ENCODE data around the gene POLK.
A peak's percentile ranks its signal among the peaks of the same experiment; 100 is the strongest.

POLK gene

GRCh38 chr5:75611311-75612225 lies 99.9 kb downstream of the POLK start, which contains the start of gene ANKDD1B:
TSS of gene ANKDD1B (plus strand) at chr5:75611453. CDS start at chr5:75611635, 182 bp downstream.
- DNase-seq (ENCODE audit: low spot score), result peak; percentile 70
- Histone ChIP-seq H3K4me3 (ENCODE audit: severe bottlenecking) (peak within 1 kb of the TSS; percentile 26), H3K27ac (ENCODE audit: poor library complexity, severe bottlenecking) (peak within 1 kb of the TSS; percentile 4), H3K9me3 (ENCODE audit: severe bottlenecking) (no peaks in the 10 kb centered on the region), H3K36me3 (ENCODE audit: low read depth) (no peaks in the 10 kb centered on the region), H3K27me3 (ENCODE audit: insufficient read depth, poor library complexity, severe bottlenecking) (no peaks in the 10 kb centered on the region), H3K4me1 (ENCODE audit: insufficient read depth, poor library complexity, severe bottlenecking) (no peaks in the 10 kb centered on the region)
- peak; percentile 72 for ATAC-seq (ENCODE audit: low read depth)
- no peak for TF ChIP-seq CTCF (IDR thresholded peaks at IDR 0.05; ENCODE audit: poor library complexity, severe bottlenecking)

DNA sequence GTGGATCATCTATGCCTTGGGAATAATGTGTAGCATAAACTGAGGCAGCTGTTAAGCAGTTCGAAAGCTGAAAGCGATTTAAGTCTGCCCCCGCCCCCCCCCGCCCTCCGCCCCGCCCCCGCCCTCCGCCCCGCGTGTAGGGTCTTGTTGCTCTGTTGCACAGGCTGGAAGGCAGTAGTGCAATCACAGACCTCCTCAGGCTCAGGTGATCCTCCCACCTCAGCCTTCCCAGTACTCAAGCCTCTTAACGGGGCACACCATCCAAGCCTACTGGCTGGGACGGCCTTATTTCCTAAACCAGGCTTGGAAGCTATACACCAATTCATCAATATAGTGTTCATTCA lies 100.5 kb downstream of the POLK start:
- peak overlapping the region; percentile 26 for H3K4me3 ChIP-seq (ENCODE audit: severe bottlenecking)
- TF ChIP-seq CTCF (IDR thresholded peaks at IDR 0.05; ENCODE audit: poor library complexity, severe bottlenecking), result no peak
- peak; percentile 52 for ATAC-seq (ENCODE audit: low read depth)

DNA sequence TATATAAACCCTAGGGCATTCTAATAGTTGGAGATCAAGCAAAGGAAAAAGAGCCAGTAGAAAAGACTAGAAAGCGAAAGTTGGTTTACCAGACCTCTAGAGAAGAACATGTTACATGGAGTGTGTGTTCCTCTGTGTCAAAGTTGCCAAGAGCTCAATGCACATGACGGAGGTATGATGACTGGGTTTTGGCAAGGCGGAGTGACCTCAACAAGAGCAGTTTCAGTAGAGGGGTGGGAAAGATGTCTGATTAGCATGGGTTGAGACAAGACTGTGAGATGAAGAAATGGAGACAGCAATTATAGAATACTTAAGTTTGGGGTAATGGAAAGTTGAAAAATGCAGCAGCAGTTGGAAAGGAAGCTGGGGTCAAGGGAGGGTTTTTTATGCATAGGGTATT lies 101.2 kb downstream of the POLK start:
- no peaks in the 10 kb centered on the region for H3K9me3 ChIP-seq (ENCODE audit: severe bottlenecking)
- H3K4me1 ChIP-seq (ENCODE audit: insufficient read depth, poor library complexity, severe bottlenecking), result no peaks in the 10 kb centered on the region
- no peaks in the 10 kb centered on the region for H3K27me3 ChIP-seq (ENCODE audit: insufficient read depth, poor library complexity, severe bottlenecking)
- ATAC-seq (ENCODE audit: low read depth) (no peak), DNase-seq (ENCODE audit: low spot score) (no peak)
- H3K36me3 ChIP-seq (ENCODE audit: low read depth), result no peaks in the 10 kb centered on the region
- TF ChIP-seq CTCF (IDR thresholded peaks at IDR 0.05; ENCODE audit: poor library complexity, severe bottlenecking), result no peak
- no peak overlapping the region for H3K27ac ChIP-seq (ENCODE audit: poor library complexity, severe bottlenecking)
- H3K4me3 ChIP-seq (ENCODE audit: severe bottlenecking), result no peak overlapping the region

More for the DNA sequence above, 100.5 kb downstream of the POLK start:
- H3K4me1 ChIP-seq (ENCODE audit: insufficient read depth, poor library complexity, severe bottlenecking), result no peaks in the 10 kb centered on the region
- H3K9me3 ChIP-seq (ENCODE audit: severe bottlenecking), result no peaks in the 10 kb centered on the region
- H3K27ac ChIP-seq (ENCODE audit: poor library complexity, severe bottlenecking), result no peak overlapping the region
- H3K27me3 ChIP-seq (ENCODE audit: insufficient read depth, poor library complexity, severe bottlenecking), result no peaks in the 10 kb centered on the region
- DNase-seq (ENCODE audit: low spot score), result no peak
- H3K36me3 ChIP-seq (ENCODE audit: low read depth), result no peaks in the 10 kb centered on the region

- H3K4me1 ChIP-seq (ENCODE audit: insufficient read depth, poor library complexity, severe bottlenecking), result no peaks in the 10 kb centered on the region
- no peak overlapping the region for H3K27ac ChIP-seq (ENCODE audit: poor library complexity, severe bottlenecking)
- DNase-seq (ENCODE audit: low spot score) (no peak), ATAC-seq (ENCODE audit: low read depth) (no peak)
- H3K27me3 ChIP-seq (ENCODE audit: insufficient read depth, poor library complexity, severe bottlenecking), result no peaks in the 10 kb centered on the region
- no peak for TF ChIP-seq CTCF (IDR thresholded peaks at IDR 0.05; ENCODE audit: poor library complexity, severe bottlenecking)
- no peak overlapping the region for H3K4me3 ChIP-seq (ENCODE audit: severe bottlenecking)
- H3K36me3 ChIP-seq (ENCODE audit: low read depth), result no peaks in the 10 kb centered on the region
- H3K9me3 ChIP-seq (ENCODE audit: severe bottlenecking), result no peaks in the 10 kb centered on the region
Observed at GRCh38 chr5:75614176-75614575, 102.5 kb downstream of the POLK start.

GRCh38 chr5:75616371-75616881 lies 104.7 kb downstream of the POLK start:
- H3K9me3 ChIP-seq (ENCODE audit: severe bottlenecking), result no peaks in the 10 kb centered on the region
- H3K4me1 ChIP-seq (ENCODE audit: insufficient read depth, poor library complexity, severe bottlenecking), result no peaks in the 10 kb centered on the region
- no peak for DNase-seq (ENCODE audit: low spot score)
- H3K27ac ChIP-seq (ENCODE audit: poor library complexity, severe bottlenecking), result no peak overlapping the region
- H3K36me3 ChIP-seq (ENCODE audit: low read depth), result no peaks in the 10 kb centered on the region
- no peak for ATAC-seq (ENCODE audit: low read depth)
- H3K4me3 ChIP-seq (ENCODE audit: severe bottlenecking), result no peak overlapping the region
- H3K27me3 ChIP-seq (ENCODE audit: insufficient read depth, poor library complexity, severe bottlenecking), result no peaks in the 10 kb centered on the region
- TF ChIP-seq CTCF (IDR thresholded peaks at IDR 0.05; ENCODE audit: poor library complexity, severe bottlenecking), result no peak
